NCI-H2227 (cell line): ENCODE measurements around the gene NRP1.

Experiments used
- DNase-seq: peaks from one replicate; lab custom pipeline; 2025; ENCODE audit not compliant: unreplicated experiment; lab: John Stamatoyannopoulos, UW

Gene NRP1

DNA sequence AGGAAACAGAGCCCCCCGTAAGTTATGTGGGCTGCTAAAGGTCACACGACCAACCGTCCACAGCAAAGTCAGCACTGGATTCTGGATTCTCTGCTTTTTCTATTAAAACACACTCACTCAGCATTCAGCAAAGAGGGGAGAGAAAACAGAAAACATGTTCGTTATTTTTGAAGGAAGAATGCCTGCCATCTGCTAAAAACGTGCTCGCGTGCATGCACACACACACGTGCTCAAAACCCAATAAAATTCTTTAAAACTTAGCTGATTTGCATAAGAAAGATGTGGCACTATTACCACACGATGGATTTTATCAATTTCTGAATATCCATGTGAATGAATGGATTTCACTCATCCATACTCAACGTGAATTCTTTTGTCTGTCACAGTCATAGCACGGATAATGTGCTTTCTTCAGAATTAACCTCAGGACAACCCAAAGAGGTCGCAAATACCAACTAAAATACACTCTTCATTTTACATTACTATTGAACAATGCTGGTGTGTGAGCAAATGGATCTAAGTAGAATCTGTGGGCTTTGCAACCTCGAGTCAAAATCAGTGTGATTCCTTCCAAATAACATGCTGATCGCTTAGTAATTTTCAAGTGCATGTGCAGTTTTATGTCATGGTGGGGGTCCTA, 40.8 kb downstream of the NRP1 start:
- no peak for DNase-seq

DNA sequence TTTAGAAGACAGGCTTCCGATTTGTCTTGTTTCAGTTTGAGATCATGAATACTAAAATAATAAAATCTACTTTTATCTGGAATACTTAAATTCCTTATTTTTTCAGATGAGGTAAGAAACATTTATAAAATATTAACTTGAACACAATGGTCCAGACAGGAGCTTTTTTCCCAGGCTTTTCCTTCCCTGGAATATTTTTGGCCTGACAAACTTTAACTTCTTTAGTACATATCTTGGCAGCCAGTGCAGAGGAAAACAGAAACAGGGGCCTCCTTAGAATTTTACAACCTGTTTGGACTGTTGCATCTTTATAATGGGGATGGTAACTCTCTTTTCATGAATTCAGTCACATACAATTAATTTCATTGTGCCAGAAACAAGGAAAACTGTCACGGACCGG, 41.4 kb downstream of the NRP1 start:
- no peak for DNase-seq

DNA sequence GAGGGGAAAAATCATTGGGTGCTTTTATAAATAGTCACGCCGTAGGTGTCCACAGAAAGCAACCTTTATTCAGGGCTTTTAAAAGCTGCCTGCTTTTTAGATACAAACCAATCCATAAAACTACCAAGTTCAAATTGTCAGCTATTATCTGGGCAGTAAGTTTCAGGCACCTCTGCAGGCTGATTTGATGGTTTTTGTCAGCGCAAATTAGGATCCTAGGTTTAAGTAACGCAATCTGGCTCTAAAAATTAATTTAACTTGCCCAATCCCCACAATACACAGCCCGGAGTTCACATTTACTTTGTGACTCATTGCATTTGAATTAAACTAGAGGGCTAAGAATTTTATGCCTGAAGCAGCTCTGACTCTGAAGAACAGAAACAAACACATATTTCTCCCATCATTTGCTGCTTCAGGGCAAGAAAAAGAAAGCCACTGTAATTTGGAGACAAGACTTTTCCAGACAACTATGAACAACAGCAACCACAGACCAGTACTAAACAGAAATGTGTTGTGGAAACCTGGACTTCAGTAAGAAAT, 43.3 kb downstream of the NRP1 start:
- DNase-seq: no peak

DNA sequence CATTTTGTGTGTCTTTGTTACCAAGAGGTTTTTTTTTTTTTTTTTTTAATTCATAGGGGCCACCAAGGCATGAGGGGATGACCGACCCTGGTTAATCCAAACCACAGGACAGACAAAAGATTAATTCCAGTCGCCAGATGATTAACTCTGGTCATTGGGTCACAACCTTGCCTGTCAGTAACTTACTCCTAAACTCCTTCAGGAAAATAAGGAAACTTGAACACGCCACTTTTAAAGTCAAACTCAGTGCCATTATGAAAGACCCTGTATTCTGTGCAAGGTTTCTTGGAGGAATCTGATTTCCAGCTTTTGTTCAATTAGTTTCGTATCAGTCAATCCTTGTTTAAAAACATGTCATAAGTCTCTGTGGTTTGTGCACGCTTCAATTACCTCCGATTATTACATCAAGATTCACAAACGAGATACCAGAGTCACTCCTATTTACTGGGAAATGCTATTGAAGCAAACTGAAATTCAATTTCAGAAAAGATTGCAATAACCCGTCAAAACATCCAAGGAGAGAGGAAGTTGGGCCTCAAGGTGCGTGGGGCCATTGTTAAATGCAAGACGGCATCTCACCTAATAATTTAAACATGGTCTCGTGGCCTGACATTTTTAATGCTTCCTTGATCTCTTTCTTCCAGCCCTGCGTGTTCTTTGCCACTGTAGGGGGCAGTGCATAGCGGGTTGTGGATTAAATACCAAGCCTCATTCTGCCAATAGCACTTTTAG, 44.0 kb downstream of the NRP1 start:
- peak; percentile 22 for DNase-seq

DNA sequence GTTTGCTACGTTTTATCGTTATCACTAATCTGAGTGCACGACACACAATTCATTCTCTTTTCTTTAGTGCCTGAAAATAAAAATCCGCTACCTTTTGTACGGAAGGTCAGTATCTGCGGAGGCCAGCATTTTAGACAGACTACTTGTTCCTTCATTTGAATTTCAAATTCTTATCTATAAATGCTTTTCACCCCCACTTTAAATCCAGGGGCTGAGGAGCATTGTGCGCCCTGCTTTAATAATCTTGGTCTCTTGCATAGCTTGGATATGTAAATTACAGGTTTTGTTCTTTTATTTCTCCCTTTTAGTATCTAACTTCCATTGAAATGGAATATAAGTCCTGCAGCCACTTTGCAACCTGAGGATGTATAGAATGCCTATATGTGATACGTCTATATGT, 44.7 kb downstream of the NRP1 start:
- no peak for DNase-seq

DNA sequence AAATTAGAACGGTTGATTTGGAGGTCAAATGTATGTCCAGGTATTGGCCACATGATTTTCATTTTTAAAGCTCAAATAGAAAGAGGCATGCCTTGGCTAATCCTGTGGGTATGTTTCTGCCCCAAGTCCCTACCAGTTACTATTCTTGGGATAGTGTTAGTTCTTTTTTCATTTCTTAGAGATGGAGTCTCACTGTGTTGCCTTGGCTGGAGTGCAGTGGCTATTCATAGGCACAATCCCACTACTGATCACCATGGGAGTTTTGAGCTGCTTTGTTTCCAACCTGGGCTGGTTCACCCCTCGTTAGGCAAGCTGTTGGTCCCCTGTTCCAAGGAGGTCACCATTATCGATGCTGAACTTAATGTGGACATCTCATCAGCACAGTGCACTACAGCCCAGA, 46.3 kb downstream of the NRP1 start:
- no peak for DNase-seq

DNA sequence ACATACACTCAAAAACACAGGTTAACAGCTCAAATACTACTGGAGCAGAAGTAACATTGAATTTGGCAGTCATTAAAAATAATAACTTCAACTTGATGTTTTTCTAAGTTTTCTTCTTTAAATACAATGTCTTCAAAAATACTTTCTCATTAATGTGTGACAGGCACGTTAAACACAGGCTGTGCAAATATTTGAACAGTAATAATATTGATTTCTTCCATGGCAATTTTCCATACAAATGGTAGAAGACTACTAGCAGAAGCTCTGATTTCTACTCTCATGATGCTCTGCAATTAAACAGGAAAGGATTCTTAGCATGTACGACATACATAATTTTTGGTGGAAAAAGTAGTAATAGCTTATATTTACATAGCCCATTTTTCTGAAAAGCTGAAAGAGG, 47.4 kb downstream of the NRP1 start:
- no peak for DNase-seq

DNA sequence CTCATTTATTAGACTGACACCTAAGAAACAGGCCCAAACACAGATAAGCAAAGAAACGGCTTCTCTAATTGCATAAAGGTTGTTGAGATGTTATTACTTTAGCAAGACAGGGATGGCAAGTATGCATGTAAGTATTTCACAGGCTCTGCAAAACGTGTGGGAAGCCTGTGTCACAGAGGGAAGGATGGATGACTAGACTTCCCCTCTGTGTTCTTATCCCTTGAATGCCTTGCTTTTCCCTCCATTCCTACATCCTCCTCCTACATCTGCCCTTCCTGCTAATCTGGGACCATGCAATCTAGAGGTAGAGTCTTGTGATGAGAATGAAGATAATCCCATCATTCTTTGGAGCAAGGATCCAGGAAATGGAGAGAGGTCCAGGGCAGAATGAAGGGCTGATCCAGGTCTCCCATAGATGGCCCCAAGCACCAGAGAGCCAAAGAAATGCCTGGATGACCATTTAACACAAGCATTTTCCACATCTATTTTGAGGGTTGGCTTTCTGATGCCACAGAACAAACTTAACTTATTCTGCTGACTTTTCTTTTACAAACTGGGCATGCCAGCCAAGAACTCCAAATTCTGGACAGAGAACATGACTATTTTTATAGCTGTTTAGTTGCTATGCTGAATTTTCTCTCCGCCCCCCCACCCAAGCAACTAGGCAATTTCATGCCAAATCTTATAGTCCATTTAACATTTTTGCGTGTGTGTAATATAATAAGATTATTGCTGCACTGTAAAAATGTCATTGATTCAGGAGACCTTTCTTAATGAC, 48.1 kb downstream of the NRP1 start:
- no peak for DNase-seq

DNA sequence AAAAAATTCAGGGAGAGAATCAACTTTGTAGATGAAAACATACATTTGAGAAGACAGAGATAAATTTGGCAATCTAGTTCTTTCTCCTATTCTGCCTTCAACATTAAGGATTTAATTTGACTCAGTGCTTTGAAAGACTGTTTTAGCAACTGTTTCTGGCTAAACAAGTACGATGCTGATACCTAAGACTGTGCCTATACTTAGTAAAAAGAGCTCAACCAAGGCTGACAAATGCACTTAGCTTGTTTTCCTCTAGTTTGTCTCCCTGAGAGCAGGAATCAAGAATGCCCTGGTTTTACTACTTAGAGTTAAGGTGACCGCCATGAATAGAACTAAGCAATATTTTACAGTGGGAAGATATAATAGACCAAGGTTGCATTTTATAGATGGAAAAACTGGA, 49.5 kb downstream of the NRP1 start:
- DNase-seq: no peak

DNA sequence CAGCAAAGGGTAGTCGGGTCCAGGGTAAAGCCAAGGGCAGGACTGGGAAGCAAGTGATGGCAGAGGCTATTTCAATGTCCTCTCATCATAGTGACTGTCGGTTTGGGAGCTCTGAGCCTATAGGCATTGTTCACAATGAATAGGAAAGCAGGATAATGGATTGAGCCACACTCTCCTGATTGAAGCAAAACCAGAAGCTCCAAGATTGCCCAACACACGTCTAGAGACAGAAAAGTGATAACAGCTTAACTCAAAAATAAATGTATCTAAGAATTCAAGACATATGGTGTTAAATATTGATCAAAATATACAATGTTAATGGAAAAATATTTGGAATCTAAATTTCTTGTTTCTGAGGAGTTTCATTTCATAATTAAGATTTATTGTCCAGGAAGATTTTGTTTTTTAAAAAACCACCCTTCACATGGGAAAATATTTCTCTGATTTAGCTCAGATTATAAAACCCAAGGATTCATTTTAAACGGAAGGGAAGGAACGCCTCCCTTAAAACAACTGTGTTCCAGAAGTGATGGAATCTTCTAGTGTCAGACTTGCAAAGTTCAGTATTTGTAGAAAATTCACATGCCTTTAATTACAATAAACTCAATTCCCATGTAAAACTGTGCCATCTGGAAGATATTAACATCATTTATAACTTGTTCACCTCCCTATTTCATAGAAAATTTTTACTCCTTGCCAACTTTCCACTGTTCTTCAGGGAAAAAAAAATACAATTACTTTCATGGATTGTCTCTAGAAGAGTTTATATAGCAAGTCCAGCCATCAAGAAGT, 54.5 kb downstream of the NRP1 start:
- DNase-seq: no peak

DNA sequence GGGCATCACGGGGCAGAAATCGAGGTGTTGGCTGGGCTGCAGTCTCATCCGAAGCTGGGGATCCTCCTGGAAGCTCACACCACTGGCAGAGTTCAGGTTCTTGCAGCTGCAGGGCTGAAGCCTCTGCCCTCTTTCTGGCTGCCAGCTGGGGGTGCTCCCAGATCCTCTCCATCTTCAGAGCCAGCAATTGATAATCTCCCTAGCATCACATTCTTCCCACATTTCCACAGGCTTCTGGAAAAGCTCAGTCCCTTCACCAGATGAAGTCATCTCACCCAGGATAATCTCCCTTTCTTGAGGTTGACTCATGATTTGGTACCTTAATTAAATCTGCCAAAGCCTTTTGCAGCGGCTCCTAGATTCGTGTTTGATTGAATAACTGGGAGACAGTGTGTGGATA, 55.2 kb downstream of the NRP1 start:
- DNase-seq: no peak

DNA sequence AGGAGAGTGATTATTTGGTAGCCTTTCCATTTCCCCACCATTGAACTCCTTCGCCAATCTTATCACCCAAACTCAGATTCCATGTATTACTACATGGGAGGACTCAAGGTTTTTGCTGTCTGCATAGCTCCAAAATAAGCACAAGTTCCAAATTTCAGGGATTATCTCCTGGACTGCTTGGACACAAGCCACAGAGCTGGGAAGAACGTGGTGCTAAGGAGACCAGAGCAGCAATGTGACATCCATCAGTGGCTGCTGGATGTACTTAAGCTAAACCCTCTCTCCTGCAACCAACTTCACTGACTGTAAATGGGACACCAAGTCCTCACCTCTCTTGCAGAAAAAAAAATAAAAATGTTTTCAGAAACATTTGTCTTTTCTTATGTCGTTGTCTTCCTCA, 56.3 kb downstream of the NRP1 start:
- no peak for DNase-seq

DNA sequence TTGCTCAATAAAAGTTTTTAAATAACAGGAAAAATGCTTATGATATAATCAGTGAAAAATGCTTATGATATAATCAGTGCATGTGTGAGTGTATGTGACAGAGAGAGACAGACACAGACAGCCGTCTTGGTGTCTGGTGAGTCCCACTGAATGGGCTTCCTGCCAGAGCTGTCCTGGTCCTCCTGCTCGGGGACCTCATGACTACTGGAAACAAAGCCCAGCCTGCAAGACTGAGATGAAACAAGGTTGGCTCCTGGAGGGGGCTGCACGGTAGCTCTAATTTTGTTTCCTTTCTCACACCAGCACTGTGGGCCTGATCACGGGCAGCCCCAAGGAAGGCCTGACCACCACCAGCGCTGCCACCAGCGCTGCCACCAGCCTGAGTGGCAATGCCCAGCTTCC, 57.3 kb downstream of the NRP1 start:
- no peak for DNase-seq

DNA sequence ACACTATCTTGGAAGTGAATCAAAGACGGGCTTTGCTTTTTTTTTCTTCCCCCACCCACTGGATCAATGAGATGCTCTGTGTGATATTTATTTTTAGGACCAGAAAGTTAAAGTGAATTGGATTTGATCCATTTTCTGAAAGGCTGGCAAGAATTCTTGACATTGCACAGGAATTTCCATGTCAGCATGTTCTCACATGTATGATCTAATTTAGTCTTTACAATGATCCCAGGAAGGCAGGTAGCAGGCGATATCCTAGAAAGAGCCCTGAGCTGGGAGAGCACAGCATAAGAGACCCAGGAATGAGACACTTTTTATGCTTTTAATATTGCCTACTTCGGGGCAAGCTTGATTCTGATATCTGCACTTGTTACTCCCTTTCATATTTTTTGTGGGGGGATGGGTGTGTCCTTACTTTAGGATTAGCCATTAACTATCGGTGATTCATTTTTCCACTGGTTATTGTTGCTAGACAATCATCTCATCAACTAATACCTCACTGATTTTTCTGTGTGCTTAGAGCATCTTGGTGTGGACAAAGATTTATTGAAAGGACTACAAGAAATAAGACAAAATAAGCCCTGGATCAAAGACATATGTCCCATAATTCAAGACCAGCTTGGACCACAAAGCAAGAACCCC, 58.1 kb downstream of the NRP1 start:
- no peak for DNase-seq

DNA sequence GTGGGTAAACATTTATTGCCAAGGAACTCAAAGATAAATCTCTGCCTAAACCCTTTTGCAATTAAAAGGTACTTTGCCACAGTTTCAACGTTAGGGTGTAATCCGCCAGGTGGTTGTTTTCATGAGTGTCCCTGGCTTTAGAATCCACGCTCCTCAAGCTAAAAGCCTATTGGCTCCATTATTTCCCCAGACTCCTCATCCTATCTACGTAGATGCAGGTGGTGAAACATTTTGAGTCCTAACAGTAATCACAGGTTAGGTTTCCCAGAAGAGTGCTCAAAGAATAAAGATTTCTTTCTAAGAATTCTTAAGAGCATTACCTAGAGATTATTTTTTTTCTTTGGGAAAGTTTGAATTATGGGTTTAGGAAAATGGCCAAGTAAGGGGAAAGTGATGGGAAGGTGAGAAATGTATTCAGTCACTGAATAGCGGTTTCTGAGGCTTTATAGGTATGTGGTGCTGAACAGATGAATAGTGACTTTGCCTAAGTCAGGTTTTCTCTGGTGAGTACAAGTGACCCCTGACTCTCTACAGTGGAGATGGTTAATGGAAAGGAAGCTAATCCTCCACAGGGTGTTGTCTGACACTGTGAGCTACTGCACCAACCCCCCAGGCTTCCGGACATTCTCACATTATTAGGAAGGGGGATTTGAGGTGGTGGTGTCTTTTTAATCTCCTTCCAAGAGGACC, 60.2 kb downstream of the NRP1 start:
- no peak for DNase-seq

DNA sequence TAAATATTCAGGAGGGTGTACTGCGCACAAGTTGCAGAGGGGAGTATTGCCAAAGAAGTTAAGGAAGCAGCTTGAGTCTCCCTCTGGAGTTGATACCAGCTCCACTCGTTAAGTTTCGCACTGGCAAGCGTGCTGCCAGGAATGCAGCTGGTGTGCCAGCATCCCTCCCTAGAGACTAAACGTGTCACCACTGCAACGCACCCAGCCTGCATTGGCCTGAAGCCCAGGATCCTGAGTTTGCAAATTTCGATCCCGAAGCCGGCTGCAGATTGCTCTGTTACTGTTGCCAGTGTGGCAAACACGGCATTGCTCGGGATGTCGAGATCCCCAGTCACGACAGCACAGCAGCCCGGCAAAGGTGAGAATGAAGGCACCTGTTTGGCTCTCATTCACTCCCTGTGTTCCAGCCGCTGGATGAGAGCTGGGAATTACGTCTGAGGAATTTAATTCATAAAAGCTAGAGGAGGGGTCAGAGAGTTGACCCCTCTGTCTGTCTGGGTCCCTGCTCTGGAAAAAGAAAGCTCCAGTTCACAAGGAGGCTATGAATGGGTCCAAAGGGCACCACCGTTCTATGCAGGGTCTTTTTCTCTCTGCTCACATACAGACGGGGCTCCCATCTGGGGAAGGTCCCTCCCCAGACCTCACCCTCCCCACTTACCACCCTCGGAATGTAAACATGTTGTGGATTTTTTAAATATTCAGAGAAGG, 61.0 kb downstream of the NRP1 start:
- no peak for DNase-seq

DNA sequence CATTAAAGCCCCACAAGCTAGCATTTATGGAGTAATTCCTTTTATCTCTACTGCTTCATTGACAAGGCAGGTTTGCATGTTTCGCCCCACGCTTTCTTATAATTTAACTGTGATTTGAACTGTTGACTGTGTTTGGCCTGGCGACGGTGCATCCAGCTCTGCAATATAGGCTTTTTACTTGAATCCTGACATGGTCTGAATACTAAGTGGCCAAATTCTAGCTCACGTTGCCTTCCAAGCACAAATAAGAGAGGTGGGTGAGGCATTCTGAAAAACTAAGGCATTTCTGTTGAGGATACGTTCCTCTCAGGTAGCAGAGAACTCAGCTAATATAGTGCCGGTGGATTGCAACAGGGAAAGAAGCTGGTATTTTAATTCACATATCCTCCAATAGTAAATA, 61.8 kb downstream of the NRP1 start:
- no peak for DNase-seq

DNA sequence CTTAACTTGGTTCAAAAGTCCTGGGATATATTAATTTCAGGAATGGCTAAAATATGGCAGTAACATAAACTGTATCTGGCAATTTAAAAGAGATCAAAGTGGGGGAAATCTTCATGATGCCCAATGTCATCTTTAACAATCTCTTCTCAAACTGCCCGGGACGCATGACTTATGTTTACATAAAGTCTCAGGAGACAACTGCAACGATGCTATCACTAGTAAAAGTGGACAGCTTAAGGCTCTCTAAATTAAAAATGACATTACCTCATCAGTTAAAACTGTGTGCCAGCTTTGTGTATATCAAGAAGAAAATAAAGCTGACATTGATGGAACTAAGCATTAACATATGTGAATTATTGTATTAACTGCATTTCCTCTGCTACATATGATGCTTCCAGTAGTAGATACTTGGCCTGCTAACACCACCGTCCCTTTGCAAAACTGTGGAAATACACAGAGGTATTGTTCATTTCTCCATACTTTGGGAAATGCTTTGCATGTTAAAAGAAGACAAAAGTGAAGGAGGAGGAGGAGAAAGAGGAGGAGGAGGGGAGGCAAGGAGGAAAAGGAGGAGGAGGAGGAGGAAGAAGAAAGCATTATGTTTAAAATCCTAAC, 62.4 kb downstream of the NRP1 start:
- no peak for DNase-seq

DNA sequence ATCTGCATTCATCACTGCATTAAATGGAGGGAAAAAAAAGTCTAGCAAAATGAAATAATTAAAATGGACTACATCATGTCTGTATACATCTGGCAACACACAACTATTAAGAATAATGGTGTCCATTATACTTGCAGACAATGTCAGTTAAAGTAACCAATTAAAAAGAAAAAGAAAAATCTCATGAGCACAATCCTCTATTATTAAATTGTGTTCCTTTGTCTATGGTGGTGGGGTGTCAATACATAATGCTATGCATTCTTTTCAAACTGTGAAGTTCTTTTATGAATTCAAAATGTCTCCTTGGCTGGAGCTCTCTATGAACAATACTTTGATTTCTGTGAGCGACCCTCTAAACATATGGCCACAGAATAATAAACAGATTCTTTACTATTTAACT, 63.5 kb downstream of the NRP1 start:
- no peak for DNase-seq
